Umbilical cord (tissue), 2 donors: ENCODE results near the gene CYB561D1. TPM values are rescaled to one million over a fixed set of nuclear protein-coding genes. Genes with fewer than 3 reads are reported as not detected.

ENCODE experiments used
- DNase-seq: peaks from one replicate; pipeline ENCODE4 v3.0.0-alpha.2; 2015; ENCODE audit warnings: low spot score
- total RNA-seq: library from RNA; depleted of rRNA; stranded (reverse); fragments of >200 nt; gene quantifications from one replicate; pipeline ENCODE4 v1.2.3, GENCODE V29; 2014; ENCODE audit warnings: low replicate concordance; ENCODE audit not compliant: insufficient read depth

Gene CYB561D1
- total RNA-seq, 1 donor from 2014 or later = 6.7 TPM

GRCh38 chr1:109499661-109500536 is 6.0 kb downstream of the CYB561D1 start:
- no peak for DNase-seq

GRCh38 chr1:109500941-109501381 is 7.1 kb downstream of the CYB561D1 start:
- DNase-seq = peak; percentile 83

- peak; percentile 26 for DNase-seq
Observed at GRCh38 chr1:109501644-109502363, 7.9 kb downstream of the CYB561D1 start.

- DNase-seq = no peak
Observed at GRCh38 chr1:109502364-109502851, 8.5 kb downstream of the CYB561D1 start.

GRCh38 chr1:109503935-109504334 is 10.0 kb downstream of the CYB561D1 start:
- no peak for DNase-seq

- DNase-seq = no peak
Observed at GRCh38 chr1:109504974-109505373, 11.1 kb downstream of the CYB561D1 start.

GRCh38 chr1:109508001-109508872 is 14.3 kb downstream of the CYB561D1 start:
- no peak for DNase-seq

GRCh38 chr1:109508873-109509175 is 14.9 kb downstream of the CYB561D1 start:
- DNase-seq = no peak

- DNase-seq = peak; percentile 50
Observed at GRCh38 chr1:109509176-109510134, 15.6 kb downstream of the CYB561D1 start, which contains the start of gene AMIGO1. AMIGO1 (minus strand) TSS chr1:109509727; CDS start chr1:109508912, 815 bp downstream.

GRCh38 chr1:109513110-109513710 is 19.3 kb downstream of the CYB561D1 start:
- no peak for DNase-seq

- DNase-seq = no peak
Observed at GRCh38 chr1:109514846-109515245, 21.0 kb downstream of the CYB561D1 start.

GRCh38 chr1:109516872-109517271 is 23.0 kb downstream of the CYB561D1 start:
- no peak for DNase-seq

GRCh38 chr1:109517337-109517736 is 23.4 kb downstream of the CYB561D1 start:
- no peak for DNase-seq

- DNase-seq = no peak
Observed at GRCh38 chr1:109521002-109521951, 27.4 kb downstream of the CYB561D1 start.

GRCh38 chr1:109522026-109522425 is 28.1 kb downstream of the CYB561D1 start:
- no peak for DNase-seq

GRCh38 chr1:109523706-109524105 is 29.8 kb downstream of the CYB561D1 start:
- no peak for DNase-seq

GRCh38 chr1:109527098-109527811 is 33.4 kb downstream of the CYB561D1 start:
- no peak for DNase-seq
